ENCODE measurements around the gene CXCL14. TPM values are rescaled to one million over a fixed set of nuclear protein-coding genes. Genes with fewer than 3 reads are reported as not detected.

The CXCL14 gene
- total and polyA plus RNA-seq, 2 donors (not counting 1 experiment from before 2014, with no cell fraction given) = not detected

DNA sequence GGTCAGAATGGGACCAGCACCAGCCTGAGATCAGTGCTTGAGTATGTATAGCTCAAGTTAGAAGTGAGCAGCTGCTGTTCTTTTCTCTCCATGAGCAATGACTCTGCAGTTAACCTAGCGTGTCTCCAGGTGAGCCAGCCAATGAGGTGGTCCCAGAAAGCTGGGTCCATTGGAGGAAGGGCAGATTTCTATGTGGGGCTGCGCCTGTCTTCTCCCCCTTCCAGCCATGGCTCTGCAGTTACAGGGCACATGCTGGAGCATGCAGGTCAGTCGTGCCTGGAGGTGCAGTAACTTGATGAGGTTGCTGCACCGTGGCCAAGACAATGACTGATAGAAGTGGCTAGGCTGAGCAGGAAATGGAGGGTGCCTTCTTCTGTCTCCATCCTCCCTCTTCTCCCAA lies 29.6 kb upstream of the CXCL14 start:
- ATAC-seq (ENCODE audit: low read depth) (no peak), DNase-seq (no peak)
- Histone ChIP-seq H4K20me1 (ENCODE audit: control insufficient read depth, insufficient read depth, low read length, poor library complexity, severe bottlenecking) (no peaks in the 10 kb centered on the region), H2AFZ (ENCODE audit: insufficient read depth, low read depth, low read length, poor library complexity, severe bottlenecking) (no peak overlapping the region), H3K27me3 (replicated peaks in 1 of 4; ENCODE audit: control extremely low read depth in 1 of 4, control insufficient read depth in 3 of 4, insufficient read depth in 4 of 4, low read length in 3 of 4) (peaks cover 0 to 4% (median 0%) of the 10 kb centered on the region in 4 experiments), H3K9ac (ENCODE audit: low read length) (no peak overlapping the region), H3K79me2 (ENCODE audit: control insufficient read depth, insufficient read depth, low read length) (no peaks in the 10 kb centered on the region), H3K4me2 (replicated peaks; ENCODE audit: low read depth, low read length, poor library complexity, severe bottlenecking) (no peak overlapping the region), H3K4me3 (ENCODE audit: control extremely low read depth in 1 of 5, extremely low read depth in 1 of 5, insufficient read depth in 1 of 5, low read depth in 2 of 5, low read length in 4 of 5) (no peak overlapping the region), H3K9me3 (ENCODE audit: control extremely low read depth in 1 of 3, control insufficient read depth in 2 of 3, insufficient read depth in 1 of 3, low read length in 2 of 3) (peaks cover 0 to 2% (median 0%) of the 10 kb centered on the region in 3 donors), H3K4me1 (ENCODE audit: control insufficient read depth in 2 of 2, insufficient read depth in 2 of 2, low read length in 2 of 2) (no peaks in the 10 kb centered on the region), H3K36me3 (replicated peaks in 1 of 2; ENCODE audit: control extremely low read depth in 1 of 2, control insufficient read depth in 1 of 2, extremely low read depth in 1 of 2, insufficient read depth in 2 of 2, low read length in 1 of 2) (no peaks in the 10 kb centered on the region), H3K27ac (ENCODE audit: low read length in 2 of 2) (no peak overlapping the region)
- CTCF ChIA-PET = no interaction called here
- intact Hi-C loops (cut with micrococcal nuclease) = no loop called here
- WGBS (ENCODE audit: insufficient coverage) = 61% methylated on average over 3 of the region's 4 CpGs
- TF ChIP-seq, protein P1, sequence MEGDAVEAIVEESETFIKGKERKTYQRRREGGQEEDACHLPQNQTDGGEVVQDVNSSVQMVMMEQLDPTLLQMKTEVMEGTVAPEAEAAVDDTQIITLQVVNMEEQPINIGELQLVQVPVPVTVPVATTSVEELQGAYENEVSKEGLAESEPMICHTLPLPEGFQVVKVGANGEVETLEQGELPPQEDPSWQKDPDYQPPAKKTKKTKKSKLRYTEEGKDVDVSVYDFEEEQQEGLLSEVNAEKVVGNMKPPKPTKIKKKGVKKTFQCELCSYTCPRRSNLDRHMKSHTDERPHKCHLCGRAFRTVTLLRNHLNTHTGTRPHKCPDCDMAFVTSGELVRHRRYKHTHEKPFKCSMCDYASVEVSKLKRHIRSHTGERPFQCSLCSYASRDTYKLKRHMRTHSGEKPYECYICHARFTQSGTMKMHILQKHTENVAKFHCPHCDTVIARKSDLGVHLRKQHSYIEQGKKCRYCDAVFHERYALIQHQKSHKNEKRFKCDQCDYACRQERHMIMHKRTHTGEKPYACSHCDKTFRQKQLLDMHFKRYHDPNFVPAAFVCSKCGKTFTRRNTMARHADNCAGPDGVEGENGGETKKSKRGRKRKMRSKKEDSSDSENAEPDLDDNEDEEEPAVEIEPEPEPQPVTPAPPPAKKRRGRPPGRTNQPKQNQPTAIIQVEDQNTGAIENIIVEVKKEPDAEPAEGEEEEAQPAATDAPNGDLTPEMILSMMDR (IDR thresholded peaks at IDR 0.05) = no peak
- TF ChIP-seq EZH2 (IDR thresholded peaks at IDR 0.05; ENCODE audit: borderline replicate concordance, insufficient read depth, low read depth, low read length, poor library complexity, severe bottlenecking) = no peak
- no peaks in the 10 kb centered on the region for H3K4me1 Mint-ChIP-seq
- H3K27me3 Mint-ChIP-seq = peaks cover 16% of the 10 kb centered on the region
- POLR2A ChIA-PET = no interaction called here
- H3K9me3 Mint-ChIP-seq (ENCODE audit: insufficient read depth) = no peaks in the 10 kb centered on the region
- H3K27ac Mint-ChIP-seq = no peak overlapping the region
- H3K4me3 Mint-ChIP-seq = no peak overlapping the region

DNA sequence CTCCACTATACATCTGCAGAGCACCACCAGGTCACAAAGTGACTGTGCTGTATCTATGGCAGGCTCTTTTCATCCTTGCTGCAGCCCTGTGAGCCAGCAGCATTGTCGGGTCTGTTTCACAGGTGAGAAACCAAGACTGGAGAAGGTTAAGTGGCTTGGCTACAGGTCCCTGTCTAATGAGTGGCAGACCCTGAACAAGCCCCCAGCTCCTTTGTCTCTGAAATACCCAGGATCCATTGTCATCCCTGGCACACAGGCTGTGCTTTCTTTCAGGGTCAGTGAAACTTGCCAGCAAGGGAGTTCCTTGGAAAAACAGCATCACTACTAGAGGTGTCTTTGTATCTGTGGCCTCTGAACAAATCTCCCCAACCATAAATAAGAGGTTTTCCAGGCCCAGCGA lies 27.6 kb upstream of the CXCL14 start:
- peaks cover 0 to 4% (median 0%) of the 10 kb centered on the region in 4 experiments for H3K27me3 ChIP-seq (replicated peaks in 1 of 4; ENCODE audit: control extremely low read depth in 1 of 4, control insufficient read depth in 3 of 4, insufficient read depth in 4 of 4, low read length in 3 of 4)
- no peak for ATAC-seq (ENCODE audit: low read depth)
- ChIA-PET CTCF (no interaction called here), POLR2A (no interaction called here)
- DNase-seq = no peak
- no peaks in the 10 kb centered on the region for H3K36me3 ChIP-seq (replicated peaks in 1 of 2; ENCODE audit: control extremely low read depth in 1 of 2, control insufficient read depth in 1 of 2, extremely low read depth in 1 of 2, insufficient read depth in 2 of 2, low read length in 1 of 2)
- H3K4me1 ChIP-seq (ENCODE audit: control insufficient read depth in 2 of 2, insufficient read depth in 2 of 2, low read length in 2 of 2) = no peaks in the 10 kb centered on the region
- Mint-ChIP-seq H3K4me1 (no peaks in the 10 kb centered on the region), H3K27me3 (peaks cover 10% of the 10 kb centered on the region), H3K9me3 (ENCODE audit: insufficient read depth) (no peaks in the 10 kb centered on the region), H3K27ac (no peak overlapping the region), H3K4me3 (no peak overlapping the region)
- no peak overlapping the region for H3K4me2 ChIP-seq (replicated peaks; ENCODE audit: low read depth, low read length, poor library complexity, severe bottlenecking)
- H3K9ac ChIP-seq (ENCODE audit: low read length) = no peak overlapping the region
- 100% methylated on average over 1 of the region's 2 CpGs for WGBS (ENCODE audit: insufficient coverage)
- intact Hi-C loops (cut with micrococcal nuclease) = no loop called here
- TF ChIP-seq, protein P1 (IDR thresholded peaks at IDR 0.05) = no peak
- no peak for TF ChIP-seq EZH2 (IDR thresholded peaks at IDR 0.05; ENCODE audit: borderline replicate concordance, insufficient read depth, low read depth, low read length, poor library complexity, severe bottlenecking)
- H3K9me3 ChIP-seq (ENCODE audit: control extremely low read depth in 1 of 3, control insufficient read depth in 2 of 3, insufficient read depth in 1 of 3, low read length in 2 of 3) = peaks cover 0 to under 1% (median 0%) of the 10 kb centered on the region in 3 donors
- no peak overlapping the region for H2AFZ ChIP-seq (ENCODE audit: insufficient read depth, low read depth, low read length, poor library complexity, severe bottlenecking)
- no peak overlapping the region for H3K27ac ChIP-seq (ENCODE audit: low read length in 2 of 2)
- H3K79me2 ChIP-seq (ENCODE audit: control insufficient read depth, insufficient read depth, low read length) = no peaks in the 10 kb centered on the region
- H3K4me3 ChIP-seq (ENCODE audit: control extremely low read depth in 1 of 5, extremely low read depth in 1 of 5, insufficient read depth in 1 of 5, low read depth in 2 of 5, low read length in 4 of 5) = no peak overlapping the region
- H4K20me1 ChIP-seq (ENCODE audit: control insufficient read depth, insufficient read depth, low read length, poor library complexity, severe bottlenecking) = no peaks in the 10 kb centered on the region

Measured in B cell (primary cell).